Measurements from ENCODE around the gene SPOCK1. TPM values are rescaled to one million over a fixed set of nuclear protein-coding genes. Genes with fewer than 3 reads are reported as not detected.

The SPOCK1 gene
- total RNA-seq, 1 experiment from 2014 or later, result 9.8 TPM

DNA sequence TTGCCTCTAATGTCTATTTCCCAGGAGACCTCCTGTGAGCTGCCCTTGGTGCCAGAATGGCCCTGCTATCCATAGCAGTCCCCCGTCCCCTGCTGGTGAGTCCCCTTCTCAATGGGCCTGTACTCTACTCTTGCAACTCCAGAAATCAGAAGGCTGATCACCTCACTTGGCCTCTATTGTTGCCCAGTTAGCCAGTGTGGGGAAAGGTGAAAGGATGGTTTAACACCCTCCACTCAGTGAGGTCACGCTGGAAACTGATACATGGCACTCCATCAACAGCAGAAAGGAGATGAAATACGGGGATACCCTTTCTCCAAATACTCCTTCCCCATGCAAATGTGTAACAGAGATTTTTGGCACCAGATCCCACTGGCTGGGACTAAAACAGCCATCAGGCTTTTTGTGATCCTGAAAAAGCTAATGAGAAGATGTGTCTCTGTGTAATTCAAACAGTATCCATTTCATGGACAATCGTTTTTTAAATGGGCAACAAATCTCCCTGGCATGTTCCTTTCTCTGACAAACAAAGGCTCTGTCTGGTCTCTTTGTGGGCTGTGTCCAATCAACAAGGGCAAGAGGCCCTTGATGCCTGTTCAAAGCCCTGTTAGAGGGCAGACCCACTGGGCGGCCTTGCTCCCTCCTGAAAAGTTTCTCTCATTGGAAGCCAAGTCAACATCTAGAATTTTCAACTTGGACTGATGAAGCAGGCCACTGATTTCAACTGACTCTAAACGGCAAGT is 343.7 kb downstream of the SPOCK1 start:
- no peaks in the 10 kb centered on the region for H3K27me3 ChIP-seq (ENCODE audit: low read length)
- no peak for DNase-seq
- no peaks in the 10 kb centered on the region for H3K36me3 ChIP-seq (ENCODE audit: low read depth, low read length)
- POLR2A ChIA-PET (ENCODE audit: unreplicated experiment), result no interaction called here
- no peak overlapping the region for H3K27ac ChIP-seq (ENCODE audit: low read length)
- no TSS peak for BruUV-seq (replicated peaks)
- no peak overlapping the region for H3K4me2 ChIP-seq (ENCODE audit: low read length)
- TF ChIP-seq, protein P1, sequence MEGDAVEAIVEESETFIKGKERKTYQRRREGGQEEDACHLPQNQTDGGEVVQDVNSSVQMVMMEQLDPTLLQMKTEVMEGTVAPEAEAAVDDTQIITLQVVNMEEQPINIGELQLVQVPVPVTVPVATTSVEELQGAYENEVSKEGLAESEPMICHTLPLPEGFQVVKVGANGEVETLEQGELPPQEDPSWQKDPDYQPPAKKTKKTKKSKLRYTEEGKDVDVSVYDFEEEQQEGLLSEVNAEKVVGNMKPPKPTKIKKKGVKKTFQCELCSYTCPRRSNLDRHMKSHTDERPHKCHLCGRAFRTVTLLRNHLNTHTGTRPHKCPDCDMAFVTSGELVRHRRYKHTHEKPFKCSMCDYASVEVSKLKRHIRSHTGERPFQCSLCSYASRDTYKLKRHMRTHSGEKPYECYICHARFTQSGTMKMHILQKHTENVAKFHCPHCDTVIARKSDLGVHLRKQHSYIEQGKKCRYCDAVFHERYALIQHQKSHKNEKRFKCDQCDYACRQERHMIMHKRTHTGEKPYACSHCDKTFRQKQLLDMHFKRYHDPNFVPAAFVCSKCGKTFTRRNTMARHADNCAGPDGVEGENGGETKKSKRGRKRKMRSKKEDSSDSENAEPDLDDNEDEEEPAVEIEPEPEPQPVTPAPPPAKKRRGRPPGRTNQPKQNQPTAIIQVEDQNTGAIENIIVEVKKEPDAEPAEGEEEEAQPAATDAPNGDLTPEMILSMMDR (conservative IDR thresholded peaks at IDR 0.05; ENCODE audit: low read depth, low read length), result no peak
- TF ChIP-seq EZH2phosphoT487 (IDR thresholded peaks at IDR 0.05; ENCODE audit: borderline replicate concordance, low read length) (no peak), EZH2 (IDR thresholded peaks at IDR 0.05; ENCODE audit: low read length, unreplicated experiment) (no peak)
- no peaks in the 10 kb centered on the region for H3K9me3 ChIP-seq (ENCODE audit: low read length)
- no peak overlapping the region for H3K9ac ChIP-seq (ENCODE audit: low read length)
- no peaks in the 10 kb centered on the region for H3K4me1 ChIP-seq (ENCODE audit: insufficient read depth, low read length)
- no peaks in the 10 kb centered on the region for H3K79me2 ChIP-seq (ENCODE audit: low read length)
- CTCF ChIA-PET, result no interaction called here
- no peak overlapping the region for H2AFZ ChIP-seq (ENCODE audit: low read length)
- no peaks in the 10 kb centered on the region for H3F3A ChIP-seq (ENCODE audit: low read length, unreplicated experiment)
- ATAC-seq, result no peak
- H3K9me2 ChIP-seq (replicated peaks; ENCODE audit: low read length), result no peaks in the 10 kb centered on the region
- no peak overlapping the region for H3K4me3 ChIP-seq (ENCODE audit: low read length)
- intact Hi-C loops (cut with micrococcal nuclease), result no loop called here
- no peaks in the 10 kb centered on the region for H4K20me1 ChIP-seq (ENCODE audit: low read length)

DNA sequence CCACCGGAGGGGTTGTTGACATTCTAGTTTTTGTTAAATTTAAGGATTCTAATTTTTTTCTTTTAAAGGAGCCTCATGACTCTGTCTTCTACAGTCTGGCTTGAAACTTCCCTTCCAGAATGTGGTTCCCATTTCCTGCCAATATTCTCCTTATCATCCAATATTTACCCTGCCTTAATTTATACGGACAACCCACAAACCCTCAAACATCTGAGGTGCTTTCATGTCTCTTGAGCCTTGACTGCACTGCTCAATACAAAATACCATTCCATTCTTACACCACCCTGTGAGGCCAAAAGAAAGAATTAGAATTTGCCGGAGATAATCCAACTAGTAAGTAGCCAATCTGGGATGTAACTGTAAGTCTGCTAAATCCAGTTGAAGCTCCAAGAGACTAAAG is 346.5 kb downstream of the SPOCK1 start:
- Histone ChIP-seq H3K4me3 (ENCODE audit: low read length) (no peak overlapping the region), H2AFZ (ENCODE audit: low read length) (no peak overlapping the region), H3K9me2 (replicated peaks; ENCODE audit: low read length) (no peaks in the 10 kb centered on the region), H3K27ac (ENCODE audit: low read length) (no peak overlapping the region), H3K79me2 (ENCODE audit: low read length) (no peaks in the 10 kb centered on the region), H3K36me3 (ENCODE audit: low read depth, low read length) (no peaks in the 10 kb centered on the region), H3F3A (ENCODE audit: low read length, unreplicated experiment) (no peaks in the 10 kb centered on the region), H3K9ac (ENCODE audit: low read length) (no peak overlapping the region), H4K20me1 (ENCODE audit: low read length) (no peaks in the 10 kb centered on the region), H3K4me1 (ENCODE audit: insufficient read depth, low read length) (peaks cover 11% of the 10 kb centered on the region; the same call in 1 of the 2 replicates), H3K27me3 (ENCODE audit: low read length) (no peaks in the 10 kb centered on the region), H3K9me3 (ENCODE audit: low read length) (no peaks in the 10 kb centered on the region), H3K4me2 (ENCODE audit: low read length) (no peak overlapping the region)
- CTCF ChIA-PET, result no interaction called here
- POLR2A ChIA-PET (ENCODE audit: unreplicated experiment), result no interaction called here
- TF ChIP-seq EZH2 (IDR thresholded peaks at IDR 0.05; ENCODE audit: low read length, unreplicated experiment), result no peak
- TF ChIP-seq, protein P1 (conservative IDR thresholded peaks at IDR 0.05; ENCODE audit: low read depth, low read length), result no peak
- TF ChIP-seq EZH2phosphoT487 (IDR thresholded peaks at IDR 0.05; ENCODE audit: borderline replicate concordance, low read length), result no peak
- DNase-seq, result no peak
- intact Hi-C loops (cut with micrococcal nuclease), result no loop called here
- BruUV-seq (replicated peaks), result no TSS peak
- no peak for ATAC-seq

DNA sequence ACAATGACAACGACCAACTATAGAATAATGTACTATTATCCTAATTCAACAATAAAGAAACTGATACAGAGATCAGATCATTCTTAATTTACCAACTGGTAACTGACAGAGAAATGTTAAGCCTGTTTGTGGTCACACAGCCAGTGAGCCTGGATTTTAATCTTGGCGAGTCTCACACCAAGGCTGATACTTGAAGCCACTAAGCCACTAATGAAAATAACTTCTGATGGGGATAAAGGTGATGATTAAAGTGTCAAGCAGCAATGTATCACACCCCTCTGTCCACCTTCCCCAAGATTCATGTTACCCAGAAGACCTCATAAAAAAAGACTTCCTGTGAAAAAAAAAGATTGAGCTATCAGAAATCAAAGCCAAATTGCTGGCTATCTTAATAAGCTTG is 350.5 kb downstream of the SPOCK1 start:
- ATAC-seq (no peak), DNase-seq (no peak)
- H3K79me2 ChIP-seq (ENCODE audit: low read length), result no peaks in the 10 kb centered on the region
- H2AFZ ChIP-seq (ENCODE audit: low read length), result no peak overlapping the region
- CTCF ChIA-PET, result no interaction called here
- H3F3A ChIP-seq (ENCODE audit: low read length, unreplicated experiment), result no peaks in the 10 kb centered on the region
- no peaks in the 10 kb centered on the region for H3K9me2 ChIP-seq (replicated peaks; ENCODE audit: low read length)
- no peak overlapping the region for H3K9ac ChIP-seq (ENCODE audit: low read length)
- no peaks in the 10 kb centered on the region for H3K36me3 ChIP-seq (ENCODE audit: low read depth, low read length)
- H3K4me3 ChIP-seq (ENCODE audit: low read length), result no peak overlapping the region
- no peaks in the 10 kb centered on the region for H3K27me3 ChIP-seq (ENCODE audit: low read length)
- POLR2A ChIA-PET (ENCODE audit: unreplicated experiment), result no interaction called here
- TF ChIP-seq, protein P1 (conservative IDR thresholded peaks at IDR 0.05; ENCODE audit: low read depth, low read length), result no peak
- TF ChIP-seq EZH2phosphoT487 (IDR thresholded peaks at IDR 0.05; ENCODE audit: borderline replicate concordance, low read length) (no peak), EZH2 (IDR thresholded peaks at IDR 0.05; ENCODE audit: low read length, unreplicated experiment) (no peak)
- H3K9me3 ChIP-seq (ENCODE audit: low read length), result no peaks in the 10 kb centered on the region
- no peaks in the 10 kb centered on the region for H4K20me1 ChIP-seq (ENCODE audit: low read length)
- H3K27ac ChIP-seq (ENCODE audit: low read length), result no peak overlapping the region
- BruUV-seq (replicated peaks), result no TSS peak
- peaks cover 29% of the 10 kb centered on the region for H3K4me1 ChIP-seq (ENCODE audit: insufficient read depth, low read length)
- intact Hi-C loops (cut with micrococcal nuclease), result loop anchor here (5.0 kb wide), 1 partner anchor 71 kb away; no protein-coding TSS in a partner anchor
- H3K4me2 ChIP-seq (ENCODE audit: low read length), result no peak overlapping the region
